Measurements from ENCODE around the gene PECR. TPM values are rescaled to one million over a fixed set of nuclear protein-coding genes. Genes with fewer than 3 reads are reported as not detected.

The PECR gene
- total RNA-seq, 1 donor from 2014 or later, result 19.0 TPM

DNA sequence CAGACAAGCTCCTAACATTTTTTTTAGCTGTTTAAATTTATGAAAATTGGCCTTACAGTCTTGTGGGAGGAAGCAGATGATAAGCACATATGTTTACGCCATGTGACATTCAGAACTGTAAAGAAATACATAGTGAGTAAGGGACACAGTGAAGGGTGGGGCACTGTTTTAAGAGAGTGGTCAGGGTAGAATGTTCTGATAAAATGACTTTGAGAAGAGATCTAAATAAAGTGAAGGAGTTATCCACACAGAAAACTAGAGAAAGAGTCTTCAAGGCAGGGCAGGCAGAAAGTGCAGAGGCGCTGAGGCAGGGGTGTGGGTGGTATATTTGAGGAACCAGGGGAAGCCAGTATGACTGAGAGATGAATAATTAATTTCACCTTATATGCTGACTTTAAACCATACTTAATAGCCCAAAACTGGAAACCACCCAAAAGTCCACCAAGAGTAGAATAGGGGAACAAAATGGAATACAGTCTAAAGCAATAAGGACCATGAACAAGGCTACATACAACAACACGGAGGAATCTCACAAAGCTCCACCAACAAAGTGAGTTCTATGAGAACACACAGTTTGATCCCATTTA lies 76.8 kb downstream of the PECR start:
- Mint-ChIP-seq H3K36me3 (peaks cover 1% of the 10 kb centered on the region), H3K27ac (no peak overlapping the region), H3K9me3 (no peaks in the 10 kb centered on the region), H3K4me1 (ENCODE audit: unreplicated experiment) (peaks cover 21% of the 10 kb centered on the region), H3K27me3 (no peaks in the 10 kb centered on the region), H3K4me3 (no peak overlapping the region)
- no peak for DNase-seq (ENCODE audit: extremely low spot score, unreplicated experiment)
- TF ChIP-seq, protein P1, sequence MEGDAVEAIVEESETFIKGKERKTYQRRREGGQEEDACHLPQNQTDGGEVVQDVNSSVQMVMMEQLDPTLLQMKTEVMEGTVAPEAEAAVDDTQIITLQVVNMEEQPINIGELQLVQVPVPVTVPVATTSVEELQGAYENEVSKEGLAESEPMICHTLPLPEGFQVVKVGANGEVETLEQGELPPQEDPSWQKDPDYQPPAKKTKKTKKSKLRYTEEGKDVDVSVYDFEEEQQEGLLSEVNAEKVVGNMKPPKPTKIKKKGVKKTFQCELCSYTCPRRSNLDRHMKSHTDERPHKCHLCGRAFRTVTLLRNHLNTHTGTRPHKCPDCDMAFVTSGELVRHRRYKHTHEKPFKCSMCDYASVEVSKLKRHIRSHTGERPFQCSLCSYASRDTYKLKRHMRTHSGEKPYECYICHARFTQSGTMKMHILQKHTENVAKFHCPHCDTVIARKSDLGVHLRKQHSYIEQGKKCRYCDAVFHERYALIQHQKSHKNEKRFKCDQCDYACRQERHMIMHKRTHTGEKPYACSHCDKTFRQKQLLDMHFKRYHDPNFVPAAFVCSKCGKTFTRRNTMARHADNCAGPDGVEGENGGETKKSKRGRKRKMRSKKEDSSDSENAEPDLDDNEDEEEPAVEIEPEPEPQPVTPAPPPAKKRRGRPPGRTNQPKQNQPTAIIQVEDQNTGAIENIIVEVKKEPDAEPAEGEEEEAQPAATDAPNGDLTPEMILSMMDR (conservative IDR thresholded peaks at IDR 0.05), result no peak

GRCh38 chr2:216003876-216004696 lies 77.5 kb downstream of the PECR start:
- TF ChIP-seq, protein P1 (conservative IDR thresholded peaks at IDR 0.05), result no peak
- H3K4me1 Mint-ChIP-seq (ENCODE audit: unreplicated experiment), result peaks cover 21% of the 10 kb centered on the region
- no peak overlapping the region for H3K4me3 Mint-ChIP-seq
- DNase-seq (ENCODE audit: extremely low spot score, unreplicated experiment), result no peak
- H3K36me3 Mint-ChIP-seq, result no peaks in the 10 kb centered on the region
- H3K27me3 Mint-ChIP-seq, result no peaks in the 10 kb centered on the region
- H3K9me3 Mint-ChIP-seq, result no peaks in the 10 kb centered on the region
- H3K27ac Mint-ChIP-seq, result peak overlapping the region; percentile 9

- Mint-ChIP-seq H3K27me3 (no peaks in the 10 kb centered on the region), H3K4me1 (ENCODE audit: unreplicated experiment) (peaks cover 21% of the 10 kb centered on the region), H3K36me3 (no peaks in the 10 kb centered on the region), H3K9me3 (no peaks in the 10 kb centered on the region), H3K27ac (peak overlapping the region; percentile 70), H3K4me3 (peak overlapping the region; percentile 21)
- no peak for DNase-seq (ENCODE audit: extremely low spot score, unreplicated experiment)
- TF ChIP-seq, protein P1 (conservative IDR thresholded peaks at IDR 0.05), result no peak
Measured at GRCh38 chr2:216002693-216003092, 78.9 kb downstream of the PECR start.

GRCh38 chr2:216002101-216002678 lies 79.4 kb downstream of the PECR start:
- TF ChIP-seq, protein P1 (conservative IDR thresholded peaks at IDR 0.05), result no peak
- peak overlapping the region; percentile 21 for H3K4me3 Mint-ChIP-seq
- peak overlapping the region; percentile 70 for H3K27ac Mint-ChIP-seq
- no peaks in the 10 kb centered on the region for H3K36me3 Mint-ChIP-seq
- no peaks in the 10 kb centered on the region for H3K27me3 Mint-ChIP-seq
- DNase-seq (ENCODE audit: extremely low spot score, unreplicated experiment), result no peak
- H3K9me3 Mint-ChIP-seq, result no peaks in the 10 kb centered on the region
- H3K4me1 Mint-ChIP-seq (ENCODE audit: unreplicated experiment), result peaks cover 21% of the 10 kb centered on the region

DNA sequence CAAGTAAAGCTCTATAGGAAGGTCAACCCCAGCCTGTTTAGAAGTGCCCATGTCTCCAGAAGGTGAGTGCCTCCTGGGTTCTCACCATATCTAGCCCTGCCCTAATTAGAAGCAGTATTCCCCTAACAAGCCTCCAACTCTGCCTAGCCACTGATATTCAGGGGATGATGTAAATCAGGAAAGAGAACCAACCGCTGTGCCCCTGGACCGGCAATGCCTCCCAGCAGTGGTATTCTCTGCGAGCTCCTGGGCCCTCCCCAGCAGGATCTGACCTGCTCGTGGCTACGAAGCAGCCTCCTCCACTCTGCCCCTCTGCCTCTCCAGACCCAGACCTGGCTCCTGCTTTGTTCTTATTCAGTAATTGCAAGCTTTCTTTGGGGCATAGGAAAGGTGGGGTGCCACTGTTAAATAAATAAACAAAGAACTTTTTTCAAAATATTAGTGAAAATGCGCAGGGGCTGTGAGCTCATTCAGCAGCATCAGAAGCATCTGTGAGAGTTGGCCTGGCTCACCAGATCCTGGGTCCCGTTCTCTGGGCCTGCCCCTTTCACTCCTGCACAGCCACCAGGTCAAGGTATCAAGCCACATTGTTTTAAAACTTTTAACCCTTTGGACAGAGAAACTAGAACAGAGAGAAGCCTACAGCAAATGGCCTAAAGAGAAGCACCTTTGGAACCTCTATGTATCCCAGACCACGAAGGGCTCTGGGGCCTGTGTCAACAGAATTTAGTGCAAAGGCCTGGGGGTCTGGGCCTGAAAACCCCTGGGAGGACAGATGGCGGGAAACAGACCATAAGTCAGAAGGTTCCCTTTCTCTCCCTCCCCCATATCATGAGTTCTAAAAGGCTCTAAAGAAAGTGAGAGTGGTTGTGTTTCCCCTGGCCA lies 80.2 kb downstream of the PECR start:
- Mint-ChIP-seq H3K36me3 (no peaks in the 10 kb centered on the region), H3K4me3 (no peak overlapping the region), H3K9me3 (no peaks in the 10 kb centered on the region), H3K27ac (no peak overlapping the region), H3K27me3 (no peaks in the 10 kb centered on the region), H3K4me1 (ENCODE audit: unreplicated experiment) (peaks cover 21% of the 10 kb centered on the region)
- no peak for DNase-seq (ENCODE audit: extremely low spot score, unreplicated experiment)
- TF ChIP-seq, protein P1 (conservative IDR thresholded peaks at IDR 0.05), result no peak
